Measurements from ENCODE around the gene FRG2.
"Not testable (repeated sequence)": the region's sequence is repeated elsewhere in the genome, so short reads cannot be mapped to it uniquely, and the experiment has no call there.

GRCh38 chr4:190022614-190023281 lies 4.3 kb downstream of the FRG2 start:
- TF ChIP-seq POLR2AphosphoS5 (IDR thresholded peaks at IDR 0.05; ENCODE audit: low read depth, low read length); POLR2A (IDR thresholded peaks at IDR 0.05; ENCODE audit: low read depth, low read length); POU2F2 (IDR thresholded peaks at IDR 0.05; ENCODE audit: low read depth, low read length); TAF1 (IDR thresholded peaks at IDR 0.05; ENCODE audit: low read depth, low read length); PAX5 (IDR thresholded peaks at IDR 0.05; ENCODE audit: insufficient read depth, low read length, severe bottlenecking); SPI1 (IDR thresholded peaks at IDR 0.05; ENCODE audit: low read depth, low read length): not testable (repeated sequence)

Data from GM12891 (cell line).